Measurements from ENCODE around the gene CELA2B.
"Not testable (repeated sequence)": the region's sequence is repeated elsewhere in the genome, so short reads cannot be mapped to it uniquely, and the experiment has no call there.

CELA2B gene

GRCh38 chr1:15455522-15455921 is 20.4 kb upstream of the CELA2B start:
- Mint-ChIP-seq H3K4me3 (no peak overlapping the region), H3K9me3 (no peaks in the 10 kb centered on the region), H3K4me1 (no peaks in the 10 kb centered on the region), H3K27ac (no peak overlapping the region), H3K36me3 (no peaks in the 10 kb centered on the region)
- DNase-seq (ENCODE audit: low spot score in 2 of 2) (no peak), ATAC-seq (no peak)

GRCh38 chr1:15456313-15456954 is 19.5 kb upstream of the CELA2B start, which contains the start of gene CELA2A:
TSS of gene CELA2A (plus strand) at chr1:15456732. CDS start at chr1:15456754, 22 bp downstream.
- Mint-ChIP-seq H3K27ac (no peak within 1 kb of the TSS), H3K4me3 (no peak within 1 kb of the TSS), H3K9me3 (no peaks in the 10 kb centered on the region), H3K36me3 (no peaks in the 10 kb centered on the region), H3K4me1 (no peaks in the 10 kb centered on the region)
- ATAC-seq (no peak), DNase-seq (ENCODE audit: low spot score in 2 of 2) (no peak)

GRCh38 chr1:15457585-15457984 is 18.3 kb upstream of the CELA2B start:
- H3K4me1 Mint-ChIP-seq, result no peaks in the 10 kb centered on the region
- no peak for DNase-seq (ENCODE audit: low spot score in 2 of 2)
- ATAC-seq, result no peak
- H3K9me3 Mint-ChIP-seq, result no peaks in the 10 kb centered on the region
- no peaks in the 10 kb centered on the region for H3K36me3 Mint-ChIP-seq
- H3K4me3 Mint-ChIP-seq, result no peak overlapping the region
- H3K27ac Mint-ChIP-seq, result no peak overlapping the region

GRCh38 chr1:15458388-15458787 is 17.5 kb upstream of the CELA2B start:
- not testable (repeated sequence) for ATAC-seq; H3K27ac Mint-ChIP-seq; H3K9me3 Mint-ChIP-seq; H3K36me3 Mint-ChIP-seq; H3K4me1 Mint-ChIP-seq; H3K4me3 Mint-ChIP-seq; DNase-seq (ENCODE audit: low spot score in 2 of 2)

GRCh38 chr1:15459771-15460707 is 15.9 kb upstream of the CELA2B start:
- Mint-ChIP-seq H3K9me3 (no peaks in the 10 kb centered on the region), H3K4me3 (no peak overlapping the region), H3K27ac (no peak overlapping the region), H3K4me1 (no peaks in the 10 kb centered on the region), H3K36me3 (no peaks in the 10 kb centered on the region)
- DNase-seq (ENCODE audit: low spot score in 2 of 2) (no peak), ATAC-seq (no peak)

GRCh38 chr1:15460708-15461095 is 15.2 kb upstream of the CELA2B start:
- H3K4me3 Mint-ChIP-seq, result no peak overlapping the region
- H3K4me1 Mint-ChIP-seq, result no peaks in the 10 kb centered on the region
- ATAC-seq, result no peak
- no peaks in the 10 kb centered on the region for H3K9me3 Mint-ChIP-seq
- no peaks in the 10 kb centered on the region for H3K36me3 Mint-ChIP-seq
- H3K27ac Mint-ChIP-seq, result no peak overlapping the region
- DNase-seq (ENCODE audit: low spot score in 2 of 2), result no peak

- not testable (repeated sequence) for H3K9me3 Mint-ChIP-seq; H3K36me3 Mint-ChIP-seq; ATAC-seq; H3K4me1 Mint-ChIP-seq; H3K27ac Mint-ChIP-seq; H3K4me3 Mint-ChIP-seq; DNase-seq (ENCODE audit: low spot score in 2 of 2)
Measured at GRCh38 chr1:15463064-15463800, 12.7 kb upstream of the CELA2B start.

GRCh38 chr1:15463926-15464322 is 12.0 kb upstream of the CELA2B start:
- not testable (repeated sequence) for ATAC-seq

GRCh38 chr1:15465674-15466073 is 10.2 kb upstream of the CELA2B start:
- DNase-seq (ENCODE audit: low spot score in 2 of 2) (no peak), ATAC-seq (no peak)
- no peaks in the 10 kb centered on the region for H3K36me3 Mint-ChIP-seq
- no peaks in the 10 kb centered on the region for H3K4me1 Mint-ChIP-seq
- H3K4me3 Mint-ChIP-seq, result no peak overlapping the region
- no peaks in the 10 kb centered on the region for H3K9me3 Mint-ChIP-seq
- no peak overlapping the region for H3K27ac Mint-ChIP-seq

More at GRCh38 chr1:15463926-15464322, 12.0 kb upstream of the CELA2B start:
- DNase-seq (ENCODE audit: low spot score in 2 of 2); H3K36me3 Mint-ChIP-seq; H3K27ac Mint-ChIP-seq; H3K4me1 Mint-ChIP-seq; H3K9me3 Mint-ChIP-seq; H3K4me3 Mint-ChIP-seq: not testable (repeated sequence)

GRCh38 chr1:15466955-15467625 is 8.8 kb upstream of the CELA2B start:
- not testable (repeated sequence) for ATAC-seq; H3K4me1 Mint-ChIP-seq; H3K27ac Mint-ChIP-seq; H3K36me3 Mint-ChIP-seq; DNase-seq (ENCODE audit: low spot score in 2 of 2); H3K4me3 Mint-ChIP-seq; H3K9me3 Mint-ChIP-seq

- Mint-ChIP-seq H3K4me1 (no peaks in the 10 kb centered on the region), H3K4me3 (no peak overlapping the region), H3K9me3 (no peaks in the 10 kb centered on the region), H3K27ac (no peak overlapping the region), H3K36me3 (no peaks in the 10 kb centered on the region)
- no peak for ATAC-seq
- DNase-seq (ENCODE audit: low spot score in 2 of 2), result no peak
Measured at GRCh38 chr1:15468145-15468544, 7.8 kb upstream of the CELA2B start.

GRCh38 chr1:15469361-15469760 is 6.5 kb upstream of the CELA2B start:
- no peak for ATAC-seq
- no peak for DNase-seq (ENCODE audit: low spot score in 2 of 2)
- Mint-ChIP-seq H3K4me3 (no peak overlapping the region), H3K27ac (no peak overlapping the region), H3K9me3 (no peaks in the 10 kb centered on the region), H3K4me1 (no peaks in the 10 kb centered on the region), H3K36me3 (no peaks in the 10 kb centered on the region)

GRCh38 chr1:15469821-15470448 is 6.0 kb upstream of the CELA2B start:
- ATAC-seq, result not testable (repeated sequence)

GRCh38 chr1:15471067-15471466 is 4.8 kb upstream of the CELA2B start:
- not testable (repeated sequence) for H3K36me3 Mint-ChIP-seq; H3K27ac Mint-ChIP-seq; ATAC-seq; H3K9me3 Mint-ChIP-seq; H3K4me3 Mint-ChIP-seq; DNase-seq (ENCODE audit: low spot score in 2 of 2); H3K4me1 Mint-ChIP-seq

More at GRCh38 chr1:15469821-15470448, 6.0 kb upstream of the CELA2B start:
- H3K4me1 Mint-ChIP-seq; H3K36me3 Mint-ChIP-seq; H3K4me3 Mint-ChIP-seq; H3K27ac Mint-ChIP-seq; H3K9me3 Mint-ChIP-seq; DNase-seq (ENCODE audit: low spot score in 2 of 2): not testable (repeated sequence)
